Fibroblast of lung (primary cell): ENCODE data around the gene UBA5. TPM values are rescaled to one million over a fixed set of nuclear protein-coding genes. Genes with fewer than 3 reads are reported as not detected.

ENCODE experiments used
- DNase-seq, 2 donors: peaks; one replicate each; pipeline versions ENCODE4 v3.0.0 to v3.0.0-alpha.2; 2010; ENCODE audit warnings: low read depth in 2 of 2
- H2AFZ ChIP-seq: 2 replicates; pipeline ENCODE4 v1.5.1; 2012; ENCODE audit warnings: low read length, control low read depth, inconsistent platforms
- H3K27ac ChIP-seq: 2 replicates; pipeline ENCODE4 v1.5.1; 2011; ENCODE audit warnings: low read length, control low read depth; ENCODE audit not compliant: insufficient read depth
- H3K27me3 ChIP-seq: 2 replicates; pipeline ENCODE4 v1.5.1; 2011; ENCODE audit warnings: mild to moderate bottlenecking, low read length; ENCODE audit not compliant: control insufficient read depth, insufficient read depth
- H3K36me3 ChIP-seq: 2 replicates; pipeline ENCODE4 v1.5.1; 2011; ENCODE audit warnings: low read length; ENCODE audit not compliant: control insufficient read depth, insufficient read depth
- H3K4me1 ChIP-seq: 2 replicates; pipeline ENCODE4 v1.5.1; 2011; ENCODE audit warnings: low read length; ENCODE audit not compliant: control insufficient read depth, insufficient read depth; ENCODE audit errors: extremely low read depth
- H3K4me2 ChIP-seq: 2 replicates; pipeline ENCODE4 v1.5.1; 2011; ENCODE audit warnings: low read length, control low read depth; ENCODE audit not compliant: insufficient read depth; ENCODE audit errors: extremely low read depth
- H3K4me3 ChIP-seq, 4 experiments: fragments of 200-600 bp in 1 of 4; sonication (generic) in 1 of 4; replicated peaks in 1 of 4; 2 replicates each; pipeline ENCODE4 v1.5.1; 2011 to 2016; ENCODE audit warnings: low read length in 4 of 4, low read depth in 3 of 4, mild to moderate bottlenecking in 3 of 4, control low read depth in 2 of 4, inconsistent platforms in 1 of 4, mixed read lengths in 1 of 4; ENCODE audit not compliant: insufficient read depth in 1 of 4; ENCODE audit errors: control extremely low read depth in 1 of 4
- H3K79me2 ChIP-seq: 2 replicates; pipeline ENCODE4 v1.5.1; 2012; ENCODE audit warnings: mild to moderate bottlenecking, low read length, inconsistent platforms; ENCODE audit not compliant: control insufficient read depth, insufficient read depth
- H3K9ac ChIP-seq: 2 replicates; pipeline ENCODE4 v1.5.1; 2011; ENCODE audit warnings: mild to moderate bottlenecking, low read length, control low read depth; ENCODE audit not compliant: insufficient read depth
- H3K9me3 ChIP-seq: 2 replicates; pipeline ENCODE4 v1.5.1; 2012; ENCODE audit warnings: low read depth, low read length; ENCODE audit not compliant: control insufficient read depth, insufficient read depth
- H4K20me1 ChIP-seq: 2 replicates; pipeline ENCODE4 v1.5.1; 2011; ENCODE audit warnings: low read length; ENCODE audit not compliant: control insufficient read depth, insufficient read depth; ENCODE audit errors: extremely low read depth
- CTCF ChIP-seq, 2 donors: IDR thresholded peaks in 1 of 2; conservative IDR thresholded peaks in 1 of 2; 1 replicate in 1 of 2; 2 replicates in 1 of 2; pipeline ENCODE4 v1.5.1; 2011 to 2012; ENCODE audit warnings: low read length in 2 of 2, control low read depth in 1 of 2, inconsistent platforms in 1 of 2, low read depth in 1 of 2, mild to moderate bottlenecking in 1 of 2
- EZH2 ChIP-seq: IDR thresholded peaks from 2 replicates; pipeline ENCODE4 v1.5.1; 2012; ENCODE audit warnings: low read length, control low read depth, mild to moderate bottlenecking; ENCODE audit errors: missing control alignments
- polyA plus RNA-seq, 2 donors: library from polyadenylated mRNA; depleted of rRNA in 1 of 2; stranded (reverse) in 1 of 2; unstranded in 1 of 2; fragments of >200 nt; gene quantifications; 2 replicates each; pipeline ENCODE4 v1.2.1, GENCODE V29; 2011 to 2012; ENCODE audit warnings: missing spikeins in 1 of 2
- total RNA-seq: library from RNA; depleted of rRNA; stranded (reverse); fragments of >200 nt; gene quantifications from 2 replicates; pipeline ENCODE4 v1.2.1, GENCODE V29; 2014

Gene UBA5
- total and polyA plus RNA-seq, 2 donors (not counting 1 experiment from before 2014, with no cell fraction given): 43.6 to 47.5 TPM

DNA sequence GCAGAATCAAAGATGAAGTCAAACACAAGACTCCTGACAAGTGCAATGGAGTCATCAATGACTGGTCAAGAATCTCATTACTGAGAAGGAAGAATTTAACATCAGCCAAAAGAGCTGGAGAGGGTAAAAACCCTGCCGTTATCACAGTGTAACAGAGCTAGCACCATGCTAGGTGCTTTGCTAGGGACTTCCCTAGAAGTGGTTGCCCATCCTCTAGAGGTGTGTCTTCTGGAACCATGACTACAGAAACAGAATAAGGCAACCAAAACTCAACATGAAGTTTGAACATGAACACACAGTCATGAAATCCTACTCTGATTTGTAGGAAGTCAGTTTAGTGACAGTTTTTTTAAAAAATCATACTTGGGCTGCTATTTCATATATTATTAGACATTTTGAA is 10.0 kb upstream of the UBA5 start:
- DNase-seq: no peak
- Histone ChIP-seq H3K27me3 (no peaks in the 10 kb centered on the region), H3K79me2 (no peaks in the 10 kb centered on the region), H4K20me1 (no peaks in the 10 kb centered on the region), H3K36me3 (no peaks in the 10 kb centered on the region), H3K9ac (no peak overlapping the region), H3K9me3 (no peaks in the 10 kb centered on the region), H3K4me1 (no peaks in the 10 kb centered on the region), H3K4me3 (no peak overlapping the region), H2AFZ (no peak overlapping the region), H3K27ac (no peak overlapping the region), H3K4me2 (no peak overlapping the region)
- TF ChIP-seq EZH2 (no peak), CTCF (conservative IDR thresholded peaks at IDR 0.05 in 1 of 2, IDR thresholded peaks at IDR 0.05 in 1 of 2; ENCODE audit: low read depth in 1 of 2, low read length in 2 of 2) (no peak)

GRCh38 chr3:132652640-132653270 is 7.4 kb upstream of the UBA5 start:
- no peak overlapping the region for H3K9ac ChIP-seq
- H3K79me2 ChIP-seq: no peaks in the 10 kb centered on the region
- no peak overlapping the region for H3K4me3 ChIP-seq
- no peaks in the 10 kb centered on the region for H3K4me1 ChIP-seq
- no peak overlapping the region for H3K4me2 ChIP-seq
- no peaks in the 10 kb centered on the region for H3K36me3 ChIP-seq
- peak; percentile 45 to 49 for DNase-seq
- no peaks in the 10 kb centered on the region for H3K9me3 ChIP-seq
- no peaks in the 10 kb centered on the region for H3K27me3 ChIP-seq
- TF ChIP-seq CTCF (conservative IDR thresholded peaks at IDR 0.05 in 1 of 2, IDR thresholded peaks at IDR 0.05 in 1 of 2; ENCODE audit: low read depth in 1 of 2, low read length in 2 of 2): no peak
- no peak for TF ChIP-seq EZH2
- no peak overlapping the region for H2AFZ ChIP-seq
- no peaks in the 10 kb centered on the region for H4K20me1 ChIP-seq
- H3K27ac ChIP-seq: no peak overlapping the region

DNA sequence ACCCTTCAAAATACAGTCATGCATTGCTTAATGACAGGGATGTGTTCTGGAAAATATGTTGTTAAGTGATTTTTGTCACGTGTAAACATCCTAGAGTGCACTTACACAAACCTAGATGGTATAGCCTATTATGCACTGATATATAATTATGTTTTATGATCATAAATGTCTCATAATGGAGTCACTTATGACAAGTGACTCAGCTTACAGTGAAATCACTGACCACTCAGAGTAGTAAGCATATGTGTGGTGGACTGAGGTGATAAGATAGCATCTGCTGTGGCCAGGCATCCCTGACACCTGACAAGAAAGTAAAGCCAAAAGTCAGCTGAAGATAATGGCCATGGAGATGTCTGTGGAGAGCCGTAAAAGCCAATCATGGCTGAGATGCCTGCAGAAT is 5.9 kb upstream of the UBA5 start:
- no peaks in the 10 kb centered on the region for H3K9me3 ChIP-seq
- H3K4me3 ChIP-seq: no peak overlapping the region
- DNase-seq: no peak
- H3K27ac ChIP-seq: no peak overlapping the region
- no peaks in the 10 kb centered on the region for H3K4me1 ChIP-seq
- TF ChIP-seq CTCF (conservative IDR thresholded peaks at IDR 0.05 in 1 of 2, IDR thresholded peaks at IDR 0.05 in 1 of 2; ENCODE audit: low read depth in 1 of 2, low read length in 2 of 2): no peak
- no peak for TF ChIP-seq EZH2
- H3K9ac ChIP-seq: no peak overlapping the region
- H3K4me2 ChIP-seq: no peak overlapping the region
- H3K79me2 ChIP-seq: no peaks in the 10 kb centered on the region
- no peaks in the 10 kb centered on the region for H3K36me3 ChIP-seq
- H3K27me3 ChIP-seq: no peaks in the 10 kb centered on the region
- no peak overlapping the region for H2AFZ ChIP-seq
- no peaks in the 10 kb centered on the region for H4K20me1 ChIP-seq
